Activated B cell treated with CpG ODN at 0.5 μM for 24 hours (primary cell): ENCODE measurements around the gene PACC1. TPM values are rescaled to one million over a fixed set of nuclear protein-coding genes. Genes with fewer than 3 reads are reported as not detected.

Experiments
- ATAC-seq: fragments of 200-7000 bp; cut with Tn5 transposase; one replicate; pipeline ENCODE4 v1.10.0; 2021; ENCODE audit warnings: low read depth, mild to moderate bottlenecking, moderate library complexity
- CTCF ChIA-PET: fragments of 350-600 bp; sonication (Branson Sonifier 250); formaldehyde crosslinking; loops from one replicate; lab custom pipeline; 2021; ENCODE audit warnings: antibody characterized with exemption; lab: Charles Lee
- POLR2A ChIA-PET: fragments of 350-600 bp; sonication (Branson Sonifier 250); formaldehyde crosslinking; loops from one replicate; lab custom pipeline; 2021; ENCODE audit warnings: antibody characterized with exemption; lab: Charles Lee
- DNase-seq: peaks from one replicate; pipeline ENCODE4 v3.0.0; 2022
- H3K27ac Mint-ChIP-seq: one replicate; pipeline ENCODE4 v1.8.0; 2020; ENCODE audit warnings: mixed read lengths
- H3K27me3 Mint-ChIP-seq: one replicate; pipeline ENCODE4 v1.8.0; 2021; ENCODE audit warnings: mixed read lengths
- H3K36me3 Mint-ChIP-seq: one replicate; pipeline ENCODE4 v1.8.0; 2021; ENCODE audit warnings: low read depth, mixed read lengths
- H3K4me1 Mint-ChIP-seq: one replicate; pipeline ENCODE4 v1.8.0; 2021; ENCODE audit warnings: mixed read lengths
- H3K4me3 Mint-ChIP-seq: one replicate; pipeline ENCODE4 v1.8.0; 2020; ENCODE audit warnings: mild to moderate bottlenecking, mixed read lengths
- H3K9me3 Mint-ChIP-seq: one replicate; pipeline ENCODE4 v1.8.0; 2020; ENCODE audit warnings: mixed read lengths
- intact Hi-C: fragments of 100-400 bp; cut with micrococcal nuclease; formaldehyde crosslinking; loops from one replicate; pipeline ENCODE4 v1.15.1; 2024
- total RNA-seq: library from RNA; stranded (reverse); gene quantifications from 2 replicates; pipeline ENCODE4 v1.2.3, GENCODE V29; 2022
- TF ChIP-seq, protein P1 (sequence below): fragments of 200-600 bp; IDR thresholded peaks from one replicate; pipeline ENCODE4 v1.8.0; 2022; ENCODE audit warnings: antibody characterized with exemption, mild to moderate bottlenecking

The PACC1 gene
- total RNA-seq, 1 donor from 2014 or later: 20.0 TPM

DNA sequence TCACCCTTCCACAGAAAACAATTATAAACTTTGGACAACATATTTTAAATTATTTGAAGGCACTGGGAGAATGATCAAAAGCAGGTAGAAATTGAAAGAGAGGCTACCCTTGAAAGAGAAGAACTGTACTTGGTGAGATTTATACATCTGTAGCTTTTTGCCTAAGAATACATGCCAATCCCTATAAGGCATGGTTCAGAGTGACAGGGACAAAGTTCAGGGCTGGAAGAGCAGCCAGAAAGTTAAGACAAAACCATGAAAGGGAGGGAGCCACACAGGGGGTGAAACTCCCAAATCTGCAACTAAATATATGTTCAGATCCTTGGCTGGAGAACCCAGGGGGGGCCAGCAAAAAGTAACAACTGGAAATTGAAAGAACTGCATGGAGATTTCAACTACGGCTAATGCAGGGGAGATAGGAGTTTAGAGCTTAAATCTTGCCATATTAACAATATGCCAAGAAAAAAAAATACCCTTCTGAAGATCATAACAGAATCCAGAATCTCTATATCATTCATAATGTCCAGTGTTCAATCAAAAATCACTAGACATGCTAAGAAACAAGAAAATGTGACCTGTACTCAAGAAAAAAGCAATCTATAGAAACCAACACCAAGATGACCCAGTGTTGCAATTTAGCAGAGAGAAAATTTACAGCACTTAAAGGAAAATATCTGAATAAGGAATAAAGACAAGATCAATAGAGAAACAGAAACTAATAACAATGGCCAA is 25.5 kb downstream of the PACC1 start:
- CTCF ChIA-PET: no interaction called here
- DNase-seq (no peak), ATAC-seq (no peak)
- Mint-ChIP-seq H3K27ac (no peak overlapping the region), H3K36me3 (peaks cover 84% of the 10 kb centered on the region), H3K27me3 (no peaks in the 10 kb centered on the region), H3K9me3 (peaks cover 5% of the 10 kb centered on the region), H3K4me3 (no peak overlapping the region), H3K4me1 (peaks cover 2% of the 10 kb centered on the region)
- POLR2A ChIA-PET: no interaction called here
- TF ChIP-seq, protein P1, sequence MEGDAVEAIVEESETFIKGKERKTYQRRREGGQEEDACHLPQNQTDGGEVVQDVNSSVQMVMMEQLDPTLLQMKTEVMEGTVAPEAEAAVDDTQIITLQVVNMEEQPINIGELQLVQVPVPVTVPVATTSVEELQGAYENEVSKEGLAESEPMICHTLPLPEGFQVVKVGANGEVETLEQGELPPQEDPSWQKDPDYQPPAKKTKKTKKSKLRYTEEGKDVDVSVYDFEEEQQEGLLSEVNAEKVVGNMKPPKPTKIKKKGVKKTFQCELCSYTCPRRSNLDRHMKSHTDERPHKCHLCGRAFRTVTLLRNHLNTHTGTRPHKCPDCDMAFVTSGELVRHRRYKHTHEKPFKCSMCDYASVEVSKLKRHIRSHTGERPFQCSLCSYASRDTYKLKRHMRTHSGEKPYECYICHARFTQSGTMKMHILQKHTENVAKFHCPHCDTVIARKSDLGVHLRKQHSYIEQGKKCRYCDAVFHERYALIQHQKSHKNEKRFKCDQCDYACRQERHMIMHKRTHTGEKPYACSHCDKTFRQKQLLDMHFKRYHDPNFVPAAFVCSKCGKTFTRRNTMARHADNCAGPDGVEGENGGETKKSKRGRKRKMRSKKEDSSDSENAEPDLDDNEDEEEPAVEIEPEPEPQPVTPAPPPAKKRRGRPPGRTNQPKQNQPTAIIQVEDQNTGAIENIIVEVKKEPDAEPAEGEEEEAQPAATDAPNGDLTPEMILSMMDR: no peak
- intact Hi-C loops: no loop called here

DNA sequence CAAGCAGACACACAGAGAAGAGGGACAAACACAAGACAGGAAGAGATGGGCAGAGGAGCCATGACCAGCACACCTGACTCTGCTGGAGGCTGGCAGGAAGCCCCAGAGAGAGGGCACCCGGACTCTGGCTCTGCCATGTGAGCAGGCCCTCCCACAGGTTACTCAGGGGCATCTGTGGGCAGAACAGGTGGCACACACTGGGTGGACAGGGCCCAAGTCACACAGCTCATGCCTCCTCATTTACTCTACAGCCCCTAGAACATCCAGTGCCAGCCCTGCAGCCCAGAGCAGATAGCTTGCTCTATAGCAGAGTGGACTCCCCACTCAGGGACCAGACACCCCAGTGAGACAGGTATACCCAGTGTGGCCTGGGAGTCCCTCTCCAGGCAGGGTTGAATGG is 28.7 kb downstream of the PACC1 start:
- Mint-ChIP-seq H3K9me3 (peaks cover 5% of the 10 kb centered on the region), H3K4me1 (no peaks in the 10 kb centered on the region), H3K4me3 (no peak overlapping the region), H3K36me3 (peaks cover 92% of the 10 kb centered on the region), H3K27ac (no peak overlapping the region), H3K27me3 (no peaks in the 10 kb centered on the region)
- no peak for ATAC-seq
- TF ChIP-seq, protein P1: no peak
- no peak for DNase-seq
- ChIA-PET POLR2A (no interaction called here), CTCF (no interaction called here)
- intact Hi-C loops: no loop called here

- H3K36me3 Mint-ChIP-seq: peaks cover 90% of the 10 kb centered on the region
- H3K4me3 Mint-ChIP-seq: no peak overlapping the region
- intact Hi-C loops: no loop called here
- no peak overlapping the region for H3K27ac Mint-ChIP-seq
- H3K4me1 Mint-ChIP-seq: no peaks in the 10 kb centered on the region
- POLR2A ChIA-PET: no interaction called here
- CTCF ChIA-PET: interaction anchor here (0.7 to 1.2 kb wide), 2 partner anchors 75 to 421 kb away, joined by 3 to 4 read pairs; no protein-coding TSS in a partner anchor
- no peaks in the 10 kb centered on the region for H3K27me3 Mint-ChIP-seq
- H3K9me3 Mint-ChIP-seq: no peaks in the 10 kb centered on the region
- no peak for ATAC-seq
- TF ChIP-seq, protein P1: no peak
- DNase-seq: no peak
Observed at GRCh38 chr1:212381397-212382035, 33.2 kb downstream of the PACC1 start.

DNA sequence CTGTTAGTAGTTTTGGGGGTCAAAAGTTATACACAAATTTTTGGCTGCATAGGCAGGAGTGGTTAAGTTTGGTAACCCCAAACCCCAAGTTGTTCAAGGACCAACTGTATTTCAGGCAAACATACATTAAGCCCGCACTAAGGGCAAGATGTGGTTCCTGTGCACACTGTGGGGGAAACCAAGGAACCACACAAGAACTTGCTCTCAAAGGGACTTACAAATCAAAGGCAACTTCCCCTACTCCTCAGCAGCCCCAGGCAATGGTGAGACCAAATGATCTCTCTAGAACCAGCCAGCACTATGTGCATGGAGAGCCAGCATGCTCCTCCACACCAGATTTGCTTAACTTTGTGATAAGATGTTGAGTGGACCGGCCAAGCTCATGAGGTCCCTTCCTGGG is 35.3 kb downstream of the PACC1 start:
- H3K4me1 Mint-ChIP-seq: no peaks in the 10 kb centered on the region
- intact Hi-C loops: no loop called here
- no peaks in the 10 kb centered on the region for H3K9me3 Mint-ChIP-seq
- no peaks in the 10 kb centered on the region for H3K27me3 Mint-ChIP-seq
- TF ChIP-seq, protein P1: no peak
- no peak overlapping the region for H3K27ac Mint-ChIP-seq
- POLR2A ChIA-PET: no interaction called here
- CTCF ChIA-PET: no interaction called here
- DNase-seq (no peak), ATAC-seq (no peak)
- peaks cover 78% of the 10 kb centered on the region for H3K36me3 Mint-ChIP-seq
- H3K4me3 Mint-ChIP-seq: no peak overlapping the region

DNA sequence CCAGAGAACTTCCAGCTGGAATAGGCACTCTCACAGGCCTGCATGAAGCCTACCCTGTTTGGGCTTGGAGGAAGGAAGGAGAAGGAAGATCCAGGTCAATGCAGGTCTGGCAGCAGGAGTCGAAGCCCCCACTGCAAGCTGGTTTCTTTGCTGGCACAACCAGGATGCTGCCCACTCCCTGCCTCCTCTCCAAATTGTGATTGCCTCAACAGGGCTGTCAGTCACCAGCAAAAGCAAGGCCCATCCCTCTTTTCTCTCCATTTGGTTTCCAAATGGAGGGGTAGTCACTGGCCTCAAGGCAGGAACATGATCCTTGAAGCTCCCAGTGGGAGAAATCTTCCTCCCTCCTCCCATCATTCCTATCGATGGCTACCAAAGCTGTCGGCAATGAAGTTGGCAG is 37.0 kb downstream of the PACC1 start:
- TF ChIP-seq, protein P1: no peak
- H3K27ac Mint-ChIP-seq: no peak overlapping the region
- H3K36me3 Mint-ChIP-seq: peaks cover 78% of the 10 kb centered on the region
- CTCF ChIA-PET: interaction anchor here (1.4 kb wide), 1 partner anchor 78 kb away, joined by 4 read pairs; no protein-coding TSS in a partner anchor
- ATAC-seq: no peak
- intact Hi-C loops: no loop called here
- no peak overlapping the region for H3K4me3 Mint-ChIP-seq
- peaks cover 5% of the 10 kb centered on the region for H3K9me3 Mint-ChIP-seq
- no peak for DNase-seq
- POLR2A ChIA-PET: no interaction called here
- no peaks in the 10 kb centered on the region for H3K27me3 Mint-ChIP-seq
- no peaks in the 10 kb centered on the region for H3K4me1 Mint-ChIP-seq
